NK-92 (cell line): ENCODE data around the gene NTM.

ENCODE experiments used
- DNase-seq: peaks from one replicate; lab custom pipeline; 2025; ENCODE audit not compliant: unreplicated experiment; lab: John Stamatoyannopoulos, UW

NTM gene

DNA sequence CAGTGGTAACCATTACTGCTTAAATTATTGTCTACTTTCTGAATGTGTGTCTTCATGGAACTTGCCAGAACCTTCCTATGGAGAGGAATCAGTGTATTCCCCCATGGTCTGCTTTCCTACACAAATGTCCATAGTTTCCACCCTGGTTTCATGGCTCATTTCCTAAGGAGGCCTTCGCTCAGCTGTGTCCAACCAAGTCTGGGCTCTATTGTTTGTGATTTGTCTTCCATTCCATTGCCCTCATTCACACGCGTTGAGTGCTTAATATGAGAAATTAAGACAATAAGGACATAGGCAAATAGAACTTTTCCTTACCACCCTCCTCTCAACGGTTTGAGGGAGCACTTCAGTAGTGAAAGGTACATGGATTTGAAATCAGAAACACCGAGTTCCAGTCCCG, 510.6 kb downstream of the NTM start:
- DNase-seq, result no peak

DNA sequence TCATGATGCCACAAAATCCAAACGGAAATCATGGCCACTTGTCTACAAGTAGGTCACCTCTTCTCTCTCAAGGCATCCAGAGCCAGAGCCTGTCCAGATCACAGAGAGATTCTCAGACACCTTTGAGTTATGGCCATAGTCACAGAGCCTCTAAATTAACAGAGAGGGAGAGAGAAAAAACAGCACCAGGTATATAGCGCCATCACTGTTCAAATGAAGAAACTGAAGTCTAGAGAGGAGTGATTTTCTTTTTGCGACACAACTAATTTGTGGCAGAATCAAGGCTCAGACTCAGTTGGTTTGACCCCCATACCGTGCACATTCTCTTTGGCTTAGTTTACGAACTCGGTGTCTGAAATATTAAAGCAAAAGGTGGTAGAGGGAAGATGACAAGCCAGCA, 512.9 kb downstream of the NTM start:
- no peak for DNase-seq

DNA sequence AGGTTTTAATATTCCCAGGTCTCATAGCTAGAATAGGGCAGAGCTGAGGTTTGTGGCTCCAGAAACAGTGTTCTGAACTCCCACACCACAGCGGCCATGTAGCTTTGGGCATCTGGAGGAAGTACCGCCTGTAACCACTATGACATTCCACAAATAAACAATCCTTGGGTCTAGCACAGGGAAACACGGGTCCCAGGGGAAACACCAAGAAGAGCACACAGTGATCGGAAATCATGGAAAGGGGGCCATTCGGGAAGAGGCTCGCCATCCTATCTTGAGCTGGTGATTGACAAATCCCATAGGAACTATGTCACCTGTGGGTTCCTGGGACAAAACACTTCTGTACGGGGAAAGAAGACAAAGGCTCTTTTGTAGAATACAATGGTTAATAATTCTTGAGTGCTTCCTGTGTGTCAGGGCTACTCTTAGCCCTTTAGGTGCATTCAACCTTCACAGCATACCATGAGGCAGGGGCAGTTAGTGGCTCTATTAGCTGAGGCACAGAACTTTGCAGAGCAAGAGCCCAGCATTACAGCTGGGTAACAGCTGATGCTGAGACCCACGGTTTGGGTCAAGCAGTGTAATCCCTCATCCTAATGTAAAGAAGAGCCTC, 514.2 kb downstream of the NTM start:
- DNase-seq, result no peak

DNA sequence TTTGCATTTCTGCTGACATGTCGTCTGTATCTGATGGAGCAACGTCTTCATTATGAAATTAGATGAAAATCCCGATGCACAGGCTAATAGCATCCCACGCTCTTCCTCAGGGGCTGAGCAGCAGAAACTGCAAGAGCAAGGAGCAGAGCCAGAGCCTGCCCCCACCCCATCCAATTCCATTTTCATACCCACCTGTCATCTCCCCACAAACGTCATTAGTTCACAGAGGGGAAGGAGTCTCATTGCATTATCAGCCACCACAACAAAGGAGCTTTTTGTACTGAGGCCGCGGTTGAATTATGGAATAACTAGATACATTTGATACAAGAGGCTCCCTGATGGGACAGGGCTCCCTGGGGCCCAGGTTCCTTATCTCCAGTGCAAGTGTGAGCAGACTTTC, 515.0 kb downstream of the NTM start:
- DNase-seq, result no peak

DNA sequence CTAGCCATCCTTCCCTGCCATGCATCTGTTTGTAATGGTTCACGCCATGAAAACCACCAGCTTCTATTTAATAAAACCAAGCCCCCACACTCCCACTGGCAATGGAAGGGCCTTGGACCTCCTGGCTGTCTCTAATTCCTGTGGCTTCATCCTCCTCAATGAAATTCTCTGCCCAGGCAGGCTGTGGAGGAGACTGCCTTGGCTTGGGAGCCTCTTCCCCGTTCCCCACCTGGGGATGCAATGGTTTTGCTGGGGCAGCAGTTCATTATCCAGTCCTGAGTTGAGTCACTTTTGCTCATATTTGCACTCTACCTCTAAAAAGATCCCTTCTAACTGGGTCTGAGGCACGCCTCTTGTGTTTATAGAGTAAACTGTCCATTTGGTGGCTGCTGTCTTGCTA, 515.8 kb downstream of the NTM start:
- no peak for DNase-seq

DNA sequence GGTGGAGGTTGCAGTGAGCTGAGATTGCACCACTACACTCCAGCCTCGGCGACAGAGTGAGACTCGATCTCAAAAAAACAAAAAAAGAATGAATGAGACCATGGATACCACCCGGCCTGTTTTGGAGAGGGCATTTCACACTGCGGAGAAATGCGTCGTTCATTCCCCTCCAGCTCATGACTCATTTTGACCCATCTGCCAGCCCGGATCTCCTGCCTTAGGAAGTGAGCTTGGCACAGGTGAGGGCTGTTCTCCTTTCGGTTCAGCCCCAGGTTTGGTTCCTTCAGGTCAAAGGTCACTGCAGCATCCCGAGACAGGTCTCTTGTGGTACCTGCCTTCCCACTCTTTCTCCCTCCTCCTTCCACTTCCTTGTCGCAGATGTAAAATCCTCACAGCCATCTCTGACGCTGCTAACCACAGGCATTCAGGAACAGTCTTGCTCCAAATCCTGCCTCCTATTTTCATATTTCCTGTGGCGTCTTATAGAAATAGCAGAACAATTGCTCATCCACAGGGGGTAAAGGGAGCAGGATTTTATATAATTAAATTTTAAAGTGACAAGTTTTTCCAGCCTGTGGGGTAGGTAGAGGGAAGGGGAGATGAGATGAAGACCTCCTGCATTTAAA, 517.9 kb downstream of the NTM start:
- no peak for DNase-seq

DNA sequence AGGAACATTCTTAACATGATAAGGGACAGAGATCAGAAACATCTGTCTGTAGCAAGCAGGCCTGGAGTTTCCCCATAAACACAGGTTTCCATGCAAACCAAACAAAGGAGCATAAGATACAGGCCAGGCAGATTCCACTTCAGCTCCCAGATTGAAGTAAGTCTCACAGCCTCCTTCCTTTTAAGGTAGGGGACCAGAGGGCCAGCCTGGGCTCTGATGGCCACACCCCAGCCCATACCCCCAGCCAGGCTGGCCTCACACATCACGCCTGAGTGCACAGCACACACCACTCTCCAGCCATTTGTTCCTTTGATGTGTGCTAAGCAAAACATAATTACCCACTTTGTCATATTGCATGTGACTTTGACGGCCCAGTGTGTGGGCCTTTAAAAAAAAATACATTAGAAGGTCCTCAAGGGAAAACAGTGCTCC, 518.7 kb downstream of the NTM start:
- no peak for DNase-seq

DNA sequence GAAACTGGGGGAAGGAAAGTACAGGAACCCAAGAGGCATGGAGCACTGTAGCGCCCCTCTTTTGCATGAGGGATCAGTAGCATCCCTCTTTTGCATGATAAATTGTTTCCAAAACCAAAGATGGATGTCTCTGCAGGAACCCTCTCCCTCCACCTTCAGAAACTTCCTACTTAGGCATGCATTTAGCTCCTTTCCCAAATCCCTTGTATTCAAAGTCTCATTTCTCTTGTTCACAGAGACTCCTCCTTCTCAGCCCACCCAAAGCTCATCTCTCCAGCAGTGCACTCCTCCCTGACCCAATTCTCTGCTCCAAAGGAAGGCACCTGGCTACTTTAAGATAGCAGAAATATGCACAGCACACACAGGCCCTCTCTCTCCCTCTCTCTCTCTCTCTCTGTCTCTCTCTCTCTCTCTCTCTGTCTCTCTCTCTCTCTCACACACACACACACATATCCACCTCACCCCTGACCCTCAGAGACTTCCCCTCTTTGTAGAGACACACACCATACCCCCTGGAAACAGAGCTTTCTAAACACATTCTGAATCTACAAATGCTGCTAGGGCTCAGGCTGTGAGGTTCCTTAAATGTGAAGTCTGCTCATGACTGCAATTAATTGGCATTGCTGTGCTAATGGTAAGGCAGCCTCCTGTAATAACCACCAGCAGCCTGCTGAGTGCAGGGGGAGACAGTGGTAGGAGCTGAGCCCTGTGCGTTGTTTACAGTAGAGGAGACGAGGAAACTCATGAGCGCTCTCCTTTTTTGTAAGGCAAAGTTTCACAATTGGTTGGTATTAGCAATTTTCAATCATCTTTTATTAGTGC, 519.6 kb downstream of the NTM start:
- no peak for DNase-seq

DNA sequence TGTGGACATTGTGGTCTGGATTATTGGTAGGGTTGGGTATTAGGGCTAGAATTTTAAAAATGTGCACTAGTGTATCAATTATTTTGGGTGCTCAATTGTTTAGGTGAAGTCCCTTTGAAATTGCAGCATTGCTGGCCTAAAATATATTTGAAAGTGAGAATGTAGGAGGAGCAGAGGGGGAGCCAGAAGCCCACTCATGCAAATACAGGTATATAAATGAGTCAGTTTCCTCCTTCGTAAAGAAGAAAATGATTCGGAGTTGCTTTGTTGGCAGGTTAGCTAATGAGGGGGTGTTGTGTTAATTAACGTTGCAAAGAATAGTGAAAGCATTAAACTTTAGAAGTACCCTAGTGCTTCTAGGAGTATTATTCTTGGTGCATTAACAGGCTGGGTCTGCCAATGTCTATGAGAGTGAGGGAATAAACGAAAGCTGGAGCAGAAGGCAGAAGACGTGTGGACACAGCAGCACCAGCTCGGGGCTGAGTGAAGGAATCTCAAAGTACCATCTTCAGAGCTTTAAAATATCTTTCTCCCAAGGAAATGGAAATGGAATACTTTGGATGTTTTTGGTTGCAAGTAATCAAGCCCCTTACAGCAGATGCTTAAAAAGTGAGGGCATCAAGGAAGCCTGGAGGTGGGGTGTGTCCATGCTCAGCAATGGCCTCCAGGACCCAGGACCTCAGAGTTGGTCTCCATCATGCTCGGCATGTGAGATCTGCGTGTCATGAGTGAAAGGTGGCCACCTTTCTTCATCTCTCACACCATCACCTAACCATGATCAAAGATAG, 522.9 kb downstream of the NTM start:
- no peak for DNase-seq

DNA sequence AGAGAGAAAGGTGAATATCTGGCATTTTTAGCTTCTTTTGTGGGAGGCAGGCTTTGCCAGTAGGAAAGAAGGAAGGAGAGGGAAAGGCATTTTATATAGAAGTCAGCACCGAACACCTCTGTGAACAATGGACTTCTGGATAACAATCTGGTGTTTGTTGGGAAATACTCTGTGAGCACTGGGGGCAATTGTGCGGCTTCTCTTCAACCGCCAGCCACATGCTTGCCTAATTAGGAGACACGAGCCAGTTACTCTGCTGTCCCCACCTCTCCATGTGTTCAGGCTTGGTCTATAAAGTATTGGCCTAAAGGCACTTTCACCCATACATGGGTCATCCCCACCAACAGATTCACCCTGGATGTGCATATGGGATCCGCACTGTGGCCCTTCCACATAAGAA, 523.6 kb downstream of the NTM start:
- no peak for DNase-seq

DNA sequence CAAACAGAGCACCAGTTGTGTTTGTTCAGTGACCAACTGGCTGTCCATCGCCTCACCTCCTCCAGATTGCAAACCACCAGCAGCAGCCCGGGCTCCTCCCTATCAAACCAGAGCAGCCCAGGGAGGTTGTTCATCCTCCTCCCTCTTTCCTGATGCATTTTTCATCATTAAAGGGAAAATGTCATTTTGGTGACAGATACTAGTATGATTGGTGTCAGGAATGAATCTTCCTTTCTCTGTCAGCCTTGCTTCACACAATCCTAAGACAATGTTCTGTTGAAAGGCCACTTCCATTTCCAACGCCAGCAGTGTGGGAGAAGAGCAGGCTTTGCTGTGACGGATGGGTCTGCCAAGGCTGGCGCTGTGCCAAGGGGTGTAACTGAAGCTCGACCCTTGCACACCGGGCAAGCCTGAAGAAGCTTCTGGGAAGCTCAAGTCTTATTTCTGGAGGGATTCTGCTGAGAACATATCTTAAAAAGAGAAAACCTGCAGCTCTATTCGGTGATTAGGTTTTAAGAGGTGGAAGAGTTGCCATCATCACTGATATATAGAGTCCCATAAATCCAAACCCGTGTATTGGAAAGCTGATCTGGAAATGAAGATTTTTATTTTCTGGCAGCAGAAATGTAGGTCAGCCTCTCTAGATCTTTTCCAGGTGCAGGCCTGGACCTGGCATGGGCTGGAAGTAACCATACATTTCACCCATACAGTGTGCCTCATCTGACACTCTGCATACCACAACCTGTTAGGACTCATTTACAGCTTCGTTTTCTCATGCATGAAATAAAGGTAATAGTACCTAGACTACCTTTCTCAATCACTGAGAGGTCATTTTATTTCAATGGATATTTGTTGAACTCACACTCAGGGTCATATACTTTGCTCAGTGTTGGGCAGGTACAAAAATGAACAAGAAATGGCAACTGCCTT, 524.5 kb downstream of the NTM start:
- no peak for DNase-seq

DNA sequence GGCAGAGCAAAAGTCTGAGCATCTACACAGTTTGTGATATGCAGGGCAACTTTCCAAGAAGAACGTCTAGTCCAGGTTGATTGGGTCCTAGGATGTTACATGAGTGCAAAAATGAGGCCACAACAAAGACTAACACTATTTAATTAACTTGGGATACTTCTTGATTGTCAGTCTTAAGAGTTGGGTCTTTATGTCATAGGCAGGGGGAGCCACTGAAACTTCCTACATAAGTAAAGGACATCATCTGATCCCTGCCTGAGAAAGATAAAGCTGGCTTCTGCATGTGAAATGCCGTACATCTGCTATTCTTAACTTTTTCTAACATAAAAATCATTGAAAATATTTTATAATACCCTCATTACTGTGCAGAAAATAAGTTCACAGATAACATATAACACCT, 525.5 kb downstream of the NTM start:
- DNase-seq, result no peak

DNA sequence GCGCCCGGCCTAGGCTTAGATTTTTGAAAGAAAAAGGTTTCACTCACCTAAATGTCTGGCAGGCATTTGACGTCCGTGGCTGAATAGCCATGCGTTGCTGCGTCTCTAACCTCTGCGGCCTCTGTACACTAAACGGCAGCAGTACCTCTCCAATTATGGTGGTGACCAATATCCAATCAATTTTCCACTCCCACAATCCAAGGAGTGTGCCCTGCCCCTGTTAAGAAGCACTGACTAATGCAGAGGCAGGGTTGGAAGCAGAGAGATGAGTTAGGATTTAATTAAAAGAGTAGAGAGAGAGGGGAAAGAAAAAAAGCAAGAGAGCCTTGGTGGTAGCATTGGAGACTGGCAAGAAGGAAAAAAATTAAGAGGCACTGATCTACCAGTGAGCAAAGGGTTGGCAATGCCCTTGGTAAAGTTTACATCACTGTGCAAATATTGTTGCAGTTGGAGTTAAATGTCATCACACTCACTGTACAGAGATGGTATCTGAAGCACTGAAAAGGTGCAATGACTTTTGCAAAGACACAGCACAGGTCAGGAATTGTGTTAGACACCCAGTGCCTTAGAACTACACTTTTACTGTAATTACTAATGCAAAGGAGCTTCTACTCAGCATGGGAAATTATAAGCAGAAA, 526.7 kb downstream of the NTM start:
- DNase-seq, result no peak

DNA sequence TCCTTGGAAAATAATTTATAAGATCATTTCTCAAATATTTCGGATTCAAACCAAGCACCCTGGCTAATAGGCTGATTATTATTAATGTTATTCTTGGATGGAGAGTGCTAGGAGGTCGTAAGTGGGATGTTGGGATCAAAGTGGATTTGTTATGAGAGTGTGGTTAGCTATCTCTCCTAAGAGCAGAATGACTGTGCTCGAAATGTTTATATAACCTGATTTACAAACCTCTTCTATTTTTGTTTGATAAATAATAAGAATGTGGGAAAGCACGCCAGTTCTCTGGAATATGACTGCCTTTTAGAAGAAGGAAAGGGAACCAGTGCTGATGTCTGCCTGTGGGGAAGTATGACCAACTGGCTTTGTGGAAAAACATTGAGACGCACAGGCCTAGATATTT, 527.5 kb downstream of the NTM start:
- no peak for DNase-seq

DNA sequence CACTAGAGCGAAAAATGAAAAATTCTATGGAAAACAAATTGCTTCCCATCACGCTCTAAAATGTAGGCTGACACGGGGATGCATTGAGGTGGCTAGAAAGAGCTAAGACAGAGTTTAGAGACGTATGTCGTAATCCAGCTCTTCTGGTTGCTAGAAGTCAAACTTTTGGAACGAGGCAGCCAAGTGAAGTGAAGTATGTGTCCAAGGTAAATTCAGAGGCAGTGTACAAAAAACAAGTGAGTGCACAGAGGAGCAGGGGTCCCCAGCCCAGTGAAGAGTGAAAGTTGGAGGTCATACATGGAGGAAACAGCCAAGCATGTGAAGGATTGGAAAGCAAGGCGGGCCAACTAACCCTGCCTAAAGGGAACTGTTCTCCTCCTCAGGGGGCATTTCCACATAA, 528.5 kb downstream of the NTM start:
- no peak for DNase-seq

DNA sequence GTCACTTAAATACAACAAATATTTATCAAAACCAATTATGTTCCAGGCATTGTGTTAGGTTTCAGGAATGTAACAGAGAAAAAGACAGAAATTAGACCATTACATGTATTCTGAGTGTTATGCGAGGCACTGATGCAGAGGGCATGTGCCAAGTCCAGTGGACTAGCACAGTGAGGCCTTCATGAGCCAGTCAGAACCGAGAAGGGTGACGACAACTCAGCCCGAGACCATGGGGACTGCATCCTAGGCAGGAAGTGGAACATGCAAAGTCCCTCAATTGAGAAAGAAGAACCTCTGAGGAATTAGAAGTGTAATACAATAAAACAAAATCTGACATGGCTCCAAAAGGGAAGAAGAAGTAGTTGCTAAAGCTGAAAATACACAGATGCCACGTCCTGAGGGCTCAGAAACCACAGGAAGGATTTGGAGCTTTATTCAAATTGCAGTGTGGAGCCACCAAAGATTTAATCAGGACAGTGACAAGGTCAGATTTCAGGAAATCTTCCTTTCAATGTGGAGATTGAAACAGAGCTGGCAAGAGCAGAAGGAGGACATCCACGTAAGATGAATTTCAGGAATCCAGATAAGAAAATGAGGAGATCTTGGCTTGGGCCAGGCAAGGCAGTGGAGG, 529.6 kb downstream of the NTM start:
- DNase-seq, result no peak

DNA sequence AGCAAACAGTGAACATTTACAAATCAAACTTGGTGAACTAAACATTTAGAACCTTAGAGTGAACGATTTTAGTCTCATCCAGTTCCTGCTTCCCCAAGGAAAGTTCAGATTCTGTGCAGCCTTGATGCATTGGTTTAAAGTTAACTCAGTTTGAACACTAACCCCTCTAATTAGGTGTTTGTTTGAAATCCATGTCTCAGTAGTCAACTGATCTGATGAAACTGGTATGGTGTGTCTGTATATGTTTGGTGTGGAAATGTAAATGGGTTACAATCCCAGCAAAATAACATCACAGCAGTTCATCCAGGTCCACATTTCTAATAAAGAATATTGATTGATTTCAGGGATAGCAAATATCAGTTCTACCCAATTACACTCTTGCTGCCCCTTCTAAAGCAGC, 532.0 kb downstream of the NTM start:
- no peak for DNase-seq

DNA sequence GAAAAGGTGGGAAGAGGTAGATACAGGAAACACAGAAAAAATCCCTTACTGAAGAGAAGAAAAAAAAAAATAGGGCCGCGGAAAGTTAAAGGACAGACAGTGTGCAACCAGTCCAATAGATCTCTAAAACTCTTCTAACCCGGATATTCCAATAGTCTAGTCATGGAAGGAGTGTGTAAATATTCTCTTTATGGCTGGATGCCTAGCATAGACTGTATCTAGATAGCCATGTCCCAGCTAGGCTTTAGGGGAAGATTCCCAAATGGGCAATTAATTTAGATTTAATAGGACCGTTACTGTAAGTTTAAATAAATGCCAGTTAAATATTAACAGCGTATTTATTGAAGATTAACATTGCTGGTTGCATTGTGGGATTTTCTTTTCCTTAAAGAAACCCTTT, 532.7 kb downstream of the NTM start:
- DNase-seq, result no peak

DNA sequence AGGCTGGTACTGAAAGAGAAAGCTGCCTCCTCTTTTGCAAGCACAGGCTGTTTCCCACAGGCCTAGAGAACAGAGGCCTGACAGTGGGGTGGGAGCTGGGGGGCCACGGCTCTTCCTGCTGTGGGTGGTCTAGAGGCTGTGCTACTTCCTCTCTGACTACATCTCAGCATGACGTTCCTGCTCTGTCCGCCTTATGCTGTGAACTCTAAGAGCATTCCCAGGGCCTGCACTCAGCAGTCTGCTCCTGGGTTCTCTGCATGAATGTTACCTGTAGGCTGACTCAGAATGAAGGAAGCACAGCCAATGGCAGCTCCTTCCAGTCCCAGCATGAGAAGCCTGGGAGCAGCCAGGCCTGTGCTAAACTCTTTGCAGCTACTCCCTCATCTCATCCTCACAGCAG, 534.3 kb downstream of the NTM start:
- DNase-seq, result no peak

DNA sequence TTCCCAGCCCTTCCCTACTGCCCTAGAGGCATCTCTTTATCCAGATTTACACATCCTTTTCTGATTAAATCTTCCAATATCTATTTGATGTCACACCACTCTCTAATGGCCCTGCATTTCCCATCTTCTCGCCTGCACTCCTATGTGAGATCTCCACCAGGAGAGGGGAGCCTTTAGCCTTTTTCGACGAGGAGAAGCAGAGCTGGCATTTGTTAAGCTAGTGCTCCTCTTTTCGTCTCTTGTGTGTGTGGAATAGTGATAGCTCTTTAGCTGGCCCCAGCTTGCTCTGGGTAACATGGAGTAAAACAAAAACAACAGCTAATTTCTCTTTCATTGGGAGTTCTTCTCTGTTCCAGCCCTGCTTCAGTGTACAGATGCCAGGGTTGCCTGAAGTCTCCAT, 536.5 kb downstream of the NTM start:
- no peak for DNase-seq
